Embryonic facial prominence (tissue), 1 donor: ENCODE data around the gene CTNNA1.
"Not testable (repeated sequence)": the region's sequence is repeated elsewhere in the genome, so short reads cannot be mapped to it uniquely, and the experiment has no call there.

Experiments
- DNase-seq: peaks from one replicate; pipeline ENCODE4 v3.0.0-alpha.2; 2016; ENCODE audit errors: extremely low spot score

The CTNNA1 gene

DNA sequence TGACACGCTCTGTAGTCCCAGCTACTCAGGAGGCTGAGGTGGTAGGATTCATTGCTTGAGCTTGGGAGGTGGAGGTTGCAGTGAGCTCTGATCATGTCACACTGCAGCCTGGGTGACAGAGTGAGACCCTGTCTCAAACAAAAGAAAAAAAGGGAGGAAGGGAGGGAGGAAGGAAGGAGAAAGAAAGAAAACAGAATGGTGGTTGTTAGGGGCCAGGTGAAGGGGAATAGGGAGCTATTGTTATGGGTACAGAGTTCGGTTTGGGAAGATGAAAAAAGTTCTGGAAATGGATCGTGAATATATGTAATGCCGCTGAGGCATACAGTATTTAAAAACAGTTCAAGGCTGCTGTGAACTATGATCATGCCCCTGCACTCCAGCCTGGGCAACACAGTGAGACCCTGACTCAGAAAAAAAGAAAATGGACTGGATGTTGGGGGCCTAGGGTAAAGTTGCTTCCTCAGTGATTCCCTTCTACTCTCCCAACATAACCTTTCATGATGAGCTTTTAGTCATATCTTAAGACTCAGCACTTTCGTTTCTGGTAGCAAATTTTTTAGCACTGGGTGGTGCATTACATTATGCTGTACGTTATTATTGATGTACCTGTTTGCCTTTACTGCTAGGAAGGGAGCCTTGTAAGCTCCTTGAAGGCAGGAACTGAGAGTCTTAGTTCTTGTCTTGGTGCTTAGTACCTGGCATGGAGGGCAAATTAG, 4.0 kb downstream of the CTNNA1 start:
- DNase-seq: no peak

DNA sequence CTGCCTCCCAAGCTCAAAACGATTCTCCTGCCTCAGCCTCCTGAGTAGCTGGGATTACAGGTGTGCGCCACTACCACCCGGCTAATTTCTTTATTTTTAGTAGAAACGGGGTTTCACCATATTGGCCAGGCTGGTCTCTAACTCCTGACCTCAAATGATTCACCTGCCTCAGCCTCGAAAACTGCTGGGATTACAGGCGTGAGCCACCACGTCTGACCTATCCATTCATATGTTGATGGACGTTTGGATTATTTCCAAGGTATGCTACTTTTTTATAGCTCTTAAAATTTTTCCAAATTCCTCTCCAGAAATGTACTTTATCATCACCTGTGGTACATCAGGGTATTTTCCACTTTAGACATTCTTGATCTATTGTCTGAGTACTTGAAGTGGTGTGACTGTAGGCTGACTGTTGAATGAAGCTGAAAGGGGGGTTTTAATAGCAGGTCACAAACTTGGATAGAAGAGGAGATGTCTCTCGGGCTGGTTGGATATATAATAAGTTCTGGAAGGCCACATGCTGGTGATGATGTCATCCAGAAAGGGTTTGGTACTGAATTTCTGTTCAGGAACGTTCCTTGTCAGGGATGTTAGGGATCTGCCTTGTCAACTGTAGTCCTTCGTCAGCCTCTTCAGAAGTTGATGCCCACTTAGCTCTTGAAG, 7.4 kb downstream of the CTNNA1 start:
- no peak for DNase-seq

DNA sequence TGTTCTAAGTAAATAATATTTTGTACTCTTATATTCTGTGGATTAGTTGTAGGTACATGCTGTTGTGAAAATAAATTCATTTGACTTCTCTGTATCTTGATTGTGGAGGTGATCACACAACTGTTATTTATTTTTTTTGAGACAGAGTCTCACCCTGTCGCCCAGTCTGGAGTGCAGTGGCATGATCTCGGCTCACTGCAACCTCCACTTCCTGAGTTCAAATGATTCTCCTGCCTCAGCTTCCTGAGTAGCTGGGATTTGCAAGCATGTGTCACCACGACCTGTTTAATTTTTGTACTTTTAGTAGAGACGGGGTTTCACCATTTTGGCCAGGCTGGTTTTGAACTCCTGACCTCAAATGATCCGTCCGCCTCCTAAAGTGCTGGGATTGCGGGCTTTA, 7.9 kb downstream of the CTNNA1 start:
- DNase-seq: not testable (repeated sequence)

DNA sequence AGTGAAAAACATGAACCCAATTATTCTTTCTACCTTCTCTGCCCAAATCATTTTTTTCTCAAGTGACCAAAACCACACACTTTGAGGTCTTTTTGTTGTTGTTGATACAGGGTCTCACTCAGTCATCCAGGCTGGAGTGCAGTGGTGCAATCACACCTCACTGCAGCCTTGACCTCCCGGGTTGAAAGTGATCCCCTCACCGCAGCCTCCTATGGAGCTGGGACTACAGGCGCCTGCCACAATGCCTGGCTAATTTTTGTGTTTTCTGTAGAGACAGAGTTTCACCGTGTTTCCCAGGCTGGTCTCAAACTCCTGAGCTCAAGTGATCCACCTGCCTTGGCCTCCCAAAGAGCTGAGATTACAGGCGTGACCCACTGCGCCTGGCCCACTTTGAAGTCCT, 8.4 kb downstream of the CTNNA1 start:
- not testable (repeated sequence) for DNase-seq

DNA sequence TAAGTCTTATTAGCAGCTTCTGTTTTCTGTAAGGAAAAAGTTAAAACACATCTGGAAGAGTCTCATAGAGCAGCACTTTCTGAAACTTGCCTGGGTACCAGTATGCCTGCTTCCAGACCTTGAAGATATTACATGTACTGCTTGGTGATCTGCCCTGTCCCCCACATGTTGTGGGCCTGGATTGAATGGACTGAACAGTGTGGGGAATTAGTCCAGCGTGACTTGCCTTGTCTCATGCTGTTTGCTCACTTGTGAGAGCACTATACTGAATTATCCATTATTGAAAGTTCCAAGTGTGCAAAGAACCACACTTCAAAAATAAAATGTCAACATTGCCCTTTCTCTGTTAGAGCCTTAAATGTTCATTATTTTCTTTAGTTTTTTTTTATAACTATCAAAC, 8.9 kb downstream of the CTNNA1 start:
- no peak for DNase-seq

DNA sequence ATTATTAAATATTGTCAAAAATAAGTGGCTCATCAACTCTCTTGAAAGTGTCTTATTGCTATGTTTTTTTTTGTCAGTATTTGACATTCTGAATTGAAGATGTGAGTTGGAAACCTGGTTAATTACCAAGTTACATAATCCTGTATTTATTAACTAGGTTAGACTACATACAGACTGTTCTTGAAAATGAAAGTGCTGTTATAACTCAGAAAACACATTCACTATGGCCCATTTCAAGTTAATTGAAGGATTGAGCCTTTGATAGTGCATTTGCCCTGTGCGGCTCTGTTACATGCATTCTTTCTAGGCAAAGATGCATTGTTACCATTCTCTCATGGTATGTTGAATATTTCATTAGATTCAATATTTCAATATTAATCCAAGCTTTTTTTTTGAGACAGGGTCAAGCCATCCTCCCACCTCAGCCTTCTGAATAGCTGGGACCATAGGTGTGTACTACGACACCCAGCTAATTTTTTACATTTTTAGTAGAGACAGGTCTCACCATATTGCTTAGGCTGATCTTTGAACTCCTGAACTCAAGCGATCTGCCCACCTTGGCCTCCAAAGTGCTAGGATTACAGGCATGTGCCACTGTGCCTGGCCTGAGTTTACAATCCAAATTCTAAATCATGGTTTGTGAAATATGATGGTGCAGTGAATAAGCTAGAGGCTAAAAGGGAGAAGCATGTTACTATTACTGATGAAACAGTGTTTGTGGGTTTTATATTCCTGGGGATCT, 10.0 kb downstream of the CTNNA1 start:
- DNase-seq: no peak

DNA sequence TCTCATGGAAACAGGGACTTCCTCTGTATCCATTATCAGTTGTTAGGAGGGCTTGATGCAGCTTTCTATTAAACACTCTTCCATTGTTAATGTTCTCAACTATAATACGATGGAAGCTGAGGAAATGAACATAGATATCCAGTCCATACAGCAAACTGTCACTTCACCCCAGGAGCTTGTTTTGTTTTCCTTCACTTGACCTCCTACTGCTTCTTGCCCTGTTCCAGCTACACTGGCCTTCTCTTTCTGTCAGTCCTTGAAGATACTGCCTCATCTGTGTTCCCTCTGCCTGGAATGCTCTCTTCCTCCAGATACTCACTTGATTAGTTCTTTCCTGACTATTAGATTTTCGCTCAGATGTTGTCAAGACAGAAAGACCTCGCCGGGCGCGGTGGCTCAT, 17.1 kb downstream of the CTNNA1 start:
- DNase-seq: no peak

DNA sequence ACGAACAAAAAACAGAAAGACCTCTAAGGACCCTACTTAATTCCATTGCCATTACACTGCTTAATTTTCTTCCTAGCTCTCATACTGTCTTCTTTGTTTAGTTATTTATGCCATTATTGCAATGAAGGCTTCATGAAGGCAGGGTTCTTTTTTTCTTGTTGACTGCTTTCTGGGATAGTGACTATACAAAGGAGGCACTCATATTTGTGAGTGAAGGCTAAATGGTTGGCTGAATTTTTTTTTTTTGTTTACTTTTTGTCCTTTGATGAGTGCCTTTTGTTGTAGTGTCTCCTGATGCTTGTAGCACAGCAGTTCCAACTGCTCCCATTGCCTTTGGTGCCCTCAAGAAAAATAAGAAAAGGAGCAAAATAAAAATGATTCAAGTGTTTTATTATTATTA, 17.8 kb downstream of the CTNNA1 start:
- DNase-seq: no peak

DNA sequence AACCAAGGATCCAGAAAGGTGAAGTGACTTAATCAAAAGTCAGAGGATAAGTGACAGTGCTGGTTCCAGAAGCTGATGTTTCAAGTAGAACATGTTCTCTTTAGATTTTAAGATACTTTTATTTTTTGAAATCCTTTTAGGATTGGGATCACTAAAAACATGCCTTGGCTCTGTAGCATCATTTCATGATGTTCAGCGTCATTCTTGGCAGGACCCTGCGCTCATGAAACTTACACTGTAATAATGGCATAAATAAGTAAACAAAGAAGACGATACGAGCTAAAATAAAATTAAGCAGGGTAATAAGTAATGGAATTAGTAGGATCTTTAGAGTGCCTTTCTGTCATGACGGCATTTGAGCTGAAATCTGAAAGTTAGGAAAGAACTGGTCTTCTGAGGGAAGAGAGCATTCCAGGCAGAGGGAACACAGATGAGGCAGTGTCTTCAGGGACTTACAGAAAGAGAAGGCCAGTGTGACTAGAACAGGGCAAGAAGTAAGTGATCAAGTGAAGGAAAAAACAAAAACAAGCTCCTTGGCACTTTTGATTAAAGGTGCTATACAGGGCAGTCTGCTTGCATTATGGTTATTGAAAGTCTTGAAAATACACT, 19.9 kb downstream of the CTNNA1 start:
- no peak for DNase-seq

DNA sequence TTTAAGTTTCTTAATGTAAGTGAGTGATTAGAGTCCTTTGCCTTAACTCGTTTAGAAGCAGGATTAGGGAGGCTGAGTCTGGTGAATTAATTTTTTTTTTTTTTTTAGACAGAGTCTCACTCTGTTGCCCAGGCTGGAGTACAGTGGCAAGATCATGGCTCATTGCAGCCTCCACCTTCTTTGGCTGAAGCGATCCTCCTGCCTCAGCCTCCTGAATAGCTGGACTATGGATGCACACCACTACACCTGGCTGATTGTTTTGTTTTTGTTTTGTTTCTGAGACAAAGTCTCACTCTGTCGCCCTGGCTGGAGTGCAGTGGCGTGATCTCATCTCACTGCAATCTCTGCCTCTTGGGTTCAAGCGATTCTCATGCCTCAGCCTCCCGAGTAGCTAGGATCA, 20.4 kb downstream of the CTNNA1 start:
- DNase-seq: not testable (repeated sequence)

DNA sequence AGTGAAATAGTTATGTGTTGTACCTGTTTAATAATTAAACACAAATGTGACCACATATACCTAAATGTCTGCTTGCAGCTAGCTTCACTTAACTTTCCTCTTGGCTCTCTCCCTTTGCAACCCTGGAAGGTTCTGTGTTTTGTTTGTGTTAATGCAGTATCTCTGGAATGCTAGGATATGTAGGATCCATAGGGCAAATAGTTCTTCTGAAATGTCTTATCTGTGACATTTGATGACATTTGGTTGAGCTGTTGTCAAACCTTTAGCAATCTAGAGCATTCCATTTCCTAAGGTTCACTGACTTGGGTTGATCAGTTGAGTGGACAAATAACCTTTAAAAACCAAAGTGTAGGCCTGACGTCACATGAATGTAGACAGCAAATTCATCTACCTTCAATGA, 21.8 kb downstream of the CTNNA1 start:
- no peak for DNase-seq

DNA sequence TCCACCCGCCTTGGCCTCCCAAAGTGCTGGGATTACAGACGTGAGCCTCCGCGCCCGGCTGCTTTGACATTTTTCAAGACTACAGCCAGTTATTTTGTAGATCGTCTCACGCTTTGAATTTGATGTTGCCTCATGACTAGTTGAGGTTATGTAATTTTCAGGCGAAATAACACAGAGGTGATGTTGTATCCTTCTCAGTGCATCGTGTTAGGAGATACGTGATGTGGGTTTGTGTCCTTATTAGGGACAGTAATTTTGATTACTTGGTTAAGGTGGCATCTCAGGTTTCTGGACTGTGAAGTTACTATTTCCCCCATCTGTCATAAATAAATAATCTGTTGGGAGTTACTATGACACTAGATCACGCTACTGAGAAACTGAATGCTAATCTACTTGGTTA, 25.0 kb downstream of the CTNNA1 start:
- no peak for DNase-seq

DNA sequence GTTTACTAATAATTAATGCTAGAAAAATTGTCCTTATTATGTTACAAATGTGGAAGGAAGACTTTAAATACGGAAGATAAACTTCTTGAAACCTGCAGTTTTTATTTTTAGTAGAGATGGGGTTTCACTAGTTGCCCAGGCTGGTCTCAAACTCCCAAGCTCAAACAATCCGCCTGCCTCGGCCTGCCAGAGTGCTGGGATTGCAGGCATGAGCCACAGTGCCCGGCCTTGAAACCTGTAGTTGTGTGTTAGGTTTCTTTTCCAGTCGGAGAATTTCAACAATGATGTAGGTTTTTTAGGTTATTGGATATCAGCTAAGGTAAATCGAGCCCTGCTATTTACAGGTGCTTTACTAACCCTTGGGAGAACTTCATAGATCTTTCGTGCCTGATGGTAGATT, 30.8 kb downstream of the CTNNA1 start:
- DNase-seq: no peak

DNA sequence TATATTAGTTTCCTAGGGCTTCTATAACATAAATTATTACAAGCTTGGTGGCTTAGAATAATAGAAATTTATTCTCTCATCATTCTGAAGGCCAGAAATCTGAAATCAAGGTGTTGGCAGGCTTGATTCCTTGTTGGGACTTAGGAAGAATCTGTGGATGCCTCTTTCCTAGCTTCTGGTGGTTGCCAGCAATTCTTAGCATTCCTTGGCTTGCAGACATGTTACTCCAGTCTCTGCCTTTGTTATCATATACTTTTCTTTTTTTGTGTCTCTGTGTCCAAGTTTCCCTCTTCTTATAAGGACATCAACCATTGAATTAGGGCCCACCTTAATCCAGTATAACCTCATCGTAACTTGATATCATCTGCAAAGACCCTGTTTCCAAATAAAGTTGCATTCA, 31.4 kb downstream of the CTNNA1 start:
- DNase-seq: no peak

DNA sequence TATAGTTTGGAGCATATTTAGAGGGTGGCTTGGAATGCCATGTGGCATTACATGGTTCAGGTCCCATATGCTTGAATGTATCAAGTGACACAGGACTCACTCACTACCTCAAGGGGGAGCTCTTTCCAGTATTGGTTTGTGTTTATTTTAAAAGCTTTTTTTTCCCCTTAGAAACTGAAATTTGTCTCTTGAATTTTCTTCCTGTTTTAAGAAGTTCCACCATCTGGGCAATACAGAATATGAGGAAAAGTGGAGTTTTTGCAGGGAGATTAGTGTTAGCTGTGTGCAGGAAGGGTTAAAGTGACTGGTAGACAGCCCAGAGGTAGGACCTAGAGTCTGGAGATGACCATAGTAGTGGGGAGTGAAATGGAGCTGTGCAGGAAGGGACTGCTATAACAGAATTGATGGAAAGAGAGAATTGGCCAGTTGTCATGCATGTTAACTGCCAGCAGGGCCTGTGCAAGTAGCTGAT, 36.6 kb downstream of the CTNNA1 start:
- no peak for DNase-seq

DNA sequence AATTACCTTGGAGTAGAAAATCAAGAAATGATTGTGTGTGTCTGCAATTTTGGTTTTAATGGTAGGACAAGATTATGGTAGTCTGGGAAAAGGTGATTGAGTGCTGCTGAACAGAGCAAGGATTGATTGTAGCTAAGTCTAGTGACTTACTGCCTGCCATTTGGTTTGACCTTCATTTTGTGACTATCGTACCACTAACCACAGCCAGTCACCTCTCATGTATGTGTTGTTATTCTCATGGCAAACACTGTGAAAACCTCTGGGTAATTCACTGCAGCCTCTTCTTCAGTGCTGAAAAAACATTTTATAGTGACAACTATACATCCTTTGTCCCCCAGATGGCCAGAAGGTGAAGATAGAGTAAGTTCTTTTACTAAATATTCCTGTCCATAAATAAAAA, 37.5 kb downstream of the CTNNA1 start:
- DNase-seq: no peak

DNA sequence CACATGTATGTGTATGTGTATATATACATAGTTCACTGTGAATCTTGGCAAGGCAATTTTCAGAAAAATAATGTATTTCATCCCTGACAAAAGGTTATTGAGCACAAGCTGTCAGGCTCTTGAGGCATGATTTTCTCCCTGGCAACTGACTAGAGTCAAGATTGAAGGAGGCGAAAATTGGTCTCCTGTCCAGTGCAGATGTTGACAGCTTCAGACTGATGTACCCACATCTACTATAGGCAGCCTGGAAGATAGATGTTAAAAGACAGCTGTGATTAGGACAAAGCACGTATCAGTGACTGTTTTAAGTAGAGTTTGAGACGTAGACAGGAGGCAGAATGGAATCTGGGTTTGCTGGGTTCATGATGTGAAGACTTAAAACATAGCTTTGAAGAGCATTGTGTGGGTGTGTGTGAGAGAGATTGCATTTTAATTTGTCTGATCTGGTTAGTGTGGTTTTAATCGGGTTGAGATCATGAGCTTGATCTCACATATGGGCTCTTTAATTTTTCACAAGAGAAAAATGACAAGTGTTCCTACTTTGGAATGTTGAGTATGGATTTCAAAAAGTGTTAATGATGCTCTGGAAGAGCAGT, 39.1 kb downstream of the CTNNA1 start:
- no peak for DNase-seq

DNA sequence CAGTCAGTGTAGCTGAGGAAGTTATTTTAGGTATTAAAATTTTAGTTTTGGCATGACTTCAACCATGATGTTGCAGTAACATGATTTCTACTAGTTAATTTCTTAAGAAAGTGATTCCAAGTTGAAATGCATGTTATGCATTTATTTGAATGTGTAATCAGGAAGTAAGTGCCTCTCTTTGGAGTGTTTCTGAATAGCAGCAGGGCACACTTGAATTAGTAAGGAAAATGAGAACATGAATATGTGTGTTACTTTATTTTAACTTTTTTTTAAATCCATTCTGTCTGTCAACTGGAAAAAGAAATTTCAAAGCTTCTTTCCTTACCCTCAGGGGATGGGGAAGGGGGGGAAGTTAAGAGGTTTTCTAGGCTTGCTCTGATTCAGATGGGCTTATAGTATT, 40.4 kb downstream of the CTNNA1 start:
- DNase-seq: no peak

DNA sequence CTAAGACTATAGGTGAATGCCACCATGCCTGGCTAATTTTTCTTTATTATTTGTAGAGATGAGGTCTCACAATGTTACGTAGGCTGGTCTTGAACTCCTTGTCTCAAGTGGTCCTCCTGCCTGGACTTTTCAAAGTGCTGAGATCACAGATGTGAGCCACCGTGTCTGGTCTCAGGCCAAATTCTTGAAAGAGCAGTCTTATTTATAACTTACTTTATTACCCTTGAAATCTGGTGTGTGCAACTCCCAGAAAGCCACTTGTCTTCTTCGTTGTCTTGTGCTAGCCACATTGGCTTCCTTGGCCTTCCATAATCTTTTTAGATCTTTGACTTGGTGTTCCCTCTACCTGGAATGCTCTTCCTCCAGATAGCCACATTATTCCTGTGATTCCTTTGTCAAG, 50.1 kb downstream of the CTNNA1 start:
- no peak for DNase-seq

DNA sequence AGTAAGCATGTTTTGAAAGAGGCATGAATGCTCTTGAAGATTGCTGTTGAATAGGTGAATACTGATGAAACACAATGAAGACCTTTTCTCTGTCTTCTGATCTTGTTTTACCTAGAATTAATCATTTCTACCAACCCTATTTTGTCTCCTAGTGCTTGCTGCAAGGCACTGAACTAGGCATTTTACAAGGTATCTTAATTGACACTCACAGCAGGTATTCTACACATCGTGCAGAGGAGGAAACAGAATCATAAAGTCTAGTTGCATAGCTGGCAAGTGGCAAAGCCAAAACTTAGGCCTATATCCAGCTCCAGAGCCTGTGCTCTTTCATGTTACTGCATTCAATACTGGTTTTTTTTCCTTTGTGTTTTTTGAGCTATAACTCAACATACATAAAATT, 50.7 kb downstream of the CTNNA1 start:
- DNase-seq: no peak

DNA sequence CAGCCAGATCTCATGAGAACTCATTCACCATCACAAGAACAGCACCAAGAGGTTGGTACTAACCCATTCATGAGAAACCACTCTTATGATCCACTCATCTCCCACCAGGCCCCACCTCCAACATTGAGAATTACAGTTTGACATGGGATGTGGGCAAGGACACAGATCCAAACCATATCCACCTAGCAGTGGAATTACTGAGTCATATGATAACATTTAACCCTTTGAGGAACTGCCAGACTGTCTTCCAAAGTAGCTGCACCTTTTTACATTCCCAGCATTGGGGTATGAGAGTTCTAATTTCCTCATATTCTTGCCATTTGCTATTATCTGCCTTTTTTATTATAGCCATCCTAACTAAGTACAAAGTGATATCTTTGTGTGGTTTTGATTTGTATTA, 51.9 kb downstream of the CTNNA1 start:
- DNase-seq: no peak

DNA sequence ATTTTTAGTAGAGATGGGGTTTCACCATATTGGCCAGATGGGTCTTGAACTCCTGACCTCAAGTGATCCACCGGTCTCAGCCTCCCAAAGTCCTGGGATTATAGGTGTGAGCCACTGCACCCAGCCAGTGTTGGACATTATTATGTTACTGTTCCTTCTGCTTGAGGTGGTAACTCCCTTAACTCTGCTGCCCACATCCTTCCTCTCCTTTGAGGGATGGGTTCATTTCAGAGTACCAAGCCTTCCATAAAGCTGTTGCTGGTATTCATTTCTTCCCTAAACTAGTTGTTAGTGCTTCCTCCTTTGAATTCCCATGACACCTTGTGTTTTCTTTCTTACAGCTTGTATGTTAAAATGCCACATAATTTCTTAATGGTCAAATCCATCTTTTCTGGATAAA, 54.0 kb downstream of the CTNNA1 start:
- no peak for DNase-seq
